Measurements from ENCODE around the gene NR2F1-AS1.

GRCh38 chr5:93433422-93433821, 147.6 kb downstream of the NR2F1-AS1 start:
- TF ChIP-seq NFRKB (IDR thresholded peaks at IDR 0.05), result no peak
- no peak for TF ChIP-seq BHLHE40 (IDR thresholded peaks at IDR 0.05; ENCODE audit: borderline replicate concordance)
- no peak for TF ChIP-seq SP1 (IDR thresholded peaks at IDR 0.05)
